BLaER1 (cell line): ENCODE results near the gene ELMO3.

Experiments
- H3K27ac ChIP-seq: shearing (Covaris generic); formaldehyde crosslinking; 2 replicates; pipeline ENCODE4 v1.8.1; 2022
- H3K27me3 ChIP-seq: shearing (Covaris generic); formaldehyde crosslinking; 2 replicates; pipeline ENCODE4 v1.8.1; 2022
- H3K36me3 ChIP-seq: shearing (Covaris generic); formaldehyde crosslinking; 2 replicates; pipeline ENCODE4 v1.8.1; 2022
- H3K4me1 ChIP-seq: shearing (Covaris generic); formaldehyde crosslinking; 2 replicates; pipeline ENCODE4 v1.8.1; 2022
- H3K4me2 ChIP-seq: shearing (Covaris generic); formaldehyde crosslinking; 2 replicates; pipeline ENCODE4 v1.8.1; 2022
- H3K4me3 ChIP-seq: shearing (Covaris generic); formaldehyde crosslinking; 2 replicates; pipeline ENCODE4 v1.8.1; 2022
- H3K9ac ChIP-seq: shearing (Covaris generic); formaldehyde crosslinking; 2 replicates; pipeline ENCODE4 v1.8.1; 2022
- H3K9me3 ChIP-seq: shearing (Covaris generic); formaldehyde crosslinking; 2 replicates; pipeline ENCODE4 v1.8.1; 2022
- H4K20me1 ChIP-seq: shearing (Covaris generic); formaldehyde crosslinking; 2 replicates; pipeline ENCODE4 v1.8.1; 2022
- Cebpa-rat ChIP-seq: shearing (Covaris generic); IDR thresholded peaks from 2 replicates; pipeline ENCODE4 v1.8.1; 2022

Gene ELMO3

DNA sequence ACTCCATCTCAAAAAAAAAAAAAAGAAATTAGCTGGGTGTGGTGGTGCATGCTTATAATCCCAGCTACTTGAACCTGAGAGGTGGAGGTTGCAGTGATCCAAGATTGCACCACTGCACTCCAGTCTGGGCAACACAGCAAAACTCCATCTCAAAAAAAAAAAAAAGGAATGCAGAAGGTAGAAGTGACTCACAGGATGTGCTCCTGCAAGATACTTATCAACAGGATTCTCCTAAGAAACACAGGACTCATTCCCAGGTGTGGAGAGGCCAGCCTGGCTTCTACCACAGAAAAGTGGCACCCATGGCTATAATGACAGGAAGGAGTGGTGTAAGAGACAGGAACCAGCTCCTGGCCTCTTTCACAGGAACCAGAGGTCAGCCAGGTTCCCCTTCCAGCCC lies 13.8 kb downstream of the ELMO3 start:
- Histone ChIP-seq H3K9me3 (no peaks in the 10 kb centered on the region), H3K27me3 (no peaks in the 10 kb centered on the region), H3K27ac (no peak overlapping the region), H3K36me3 (peaks cover 1% of the 10 kb centered on the region; the same call in 1 of the 2 replicates), H3K4me1 (peaks cover 27% of the 10 kb centered on the region), H4K20me1 (no peaks in the 10 kb centered on the region), H3K4me2 (no peak overlapping the region), H3K4me3 (no peak overlapping the region), H3K9ac (no peak overlapping the region)
- TF ChIP-seq Cebpa-rat = no peak

DNA sequence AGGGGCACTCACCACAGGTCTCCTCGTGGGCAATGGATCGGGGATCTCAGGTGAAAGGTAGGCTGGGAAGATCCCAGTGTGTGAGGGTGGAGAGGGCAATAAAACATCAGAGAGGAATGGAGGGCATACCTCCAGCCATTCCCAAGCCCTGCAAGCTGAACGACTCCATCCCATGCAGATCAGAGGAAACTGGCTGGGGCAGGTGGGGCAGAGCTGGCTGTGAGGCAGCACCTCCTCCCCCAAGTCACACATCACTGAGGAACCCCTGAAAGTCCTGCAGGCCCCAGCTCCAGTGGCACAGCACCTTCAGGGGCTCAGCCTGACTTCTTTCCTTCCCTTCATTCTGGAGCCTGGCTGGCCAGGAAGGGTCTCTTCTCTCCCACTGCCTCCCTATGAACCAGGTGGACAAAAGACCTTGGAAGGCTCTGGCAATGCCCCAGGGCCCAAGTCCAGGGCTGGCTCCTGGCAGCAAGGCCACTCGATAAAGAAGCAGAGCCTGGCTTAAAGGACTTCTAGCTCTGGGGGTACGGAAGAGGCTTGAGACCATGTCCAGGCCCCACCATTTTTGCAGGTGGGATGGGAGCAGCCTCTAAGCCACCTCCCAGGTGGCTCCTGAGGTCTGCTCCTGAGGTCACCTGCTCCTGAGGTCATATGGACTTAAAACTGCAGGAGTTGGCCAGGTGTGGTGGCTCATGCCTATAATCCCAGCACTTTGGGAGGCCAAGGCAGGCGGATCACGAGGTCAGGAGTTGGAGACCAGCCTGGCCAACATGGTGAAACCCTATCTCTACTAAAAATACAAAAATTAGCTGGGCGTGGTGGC lies 14.5 kb downstream of the ELMO3 start:
- Histone ChIP-seq H3K27ac (no peak overlapping the region), H3K4me2 (no peak overlapping the region), H3K4me1 (peaks cover 33% of the 10 kb centered on the region), H3K4me3 (no peak overlapping the region), H4K20me1 (no peaks in the 10 kb centered on the region), H3K9me3 (no peaks in the 10 kb centered on the region), H3K27me3 (no peaks in the 10 kb centered on the region), H3K9ac (no peak overlapping the region), H3K36me3 (no peaks in the 10 kb centered on the region)
- no peak for TF ChIP-seq Cebpa-rat

DNA sequence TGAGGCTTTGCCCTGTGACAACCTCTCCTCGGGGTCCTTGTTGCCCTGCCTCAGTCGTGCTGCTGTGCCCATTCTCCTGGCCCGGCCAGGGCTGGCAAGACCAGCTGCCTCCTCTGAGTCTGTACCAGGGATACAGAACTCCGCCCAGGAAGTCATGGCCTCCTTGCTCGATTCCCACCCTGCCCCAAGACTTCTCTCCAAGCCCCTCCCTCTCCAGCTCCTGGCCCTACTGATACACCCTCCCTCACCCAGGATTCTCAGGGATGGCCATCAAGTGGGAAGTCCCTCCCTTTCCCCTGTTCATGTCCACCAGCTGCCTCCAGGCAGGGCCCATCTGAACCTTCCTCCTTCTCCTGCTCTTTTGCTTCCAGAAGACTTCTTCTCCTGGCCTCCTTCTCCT lies 16.8 kb downstream of the ELMO3 start:
- H3K9me3 ChIP-seq = no peaks in the 10 kb centered on the region
- no peak overlapping the region for H3K4me2 ChIP-seq
- H3K4me3 ChIP-seq = no peak overlapping the region
- TF ChIP-seq Cebpa-rat = no peak
- no peak overlapping the region for H3K9ac ChIP-seq
- H4K20me1 ChIP-seq = no peaks in the 10 kb centered on the region
- no peak overlapping the region for H3K27ac ChIP-seq
- H3K4me1 ChIP-seq = peaks cover 51% of the 10 kb centered on the region
- no peaks in the 10 kb centered on the region for H3K36me3 ChIP-seq
- H3K27me3 ChIP-seq = no peaks in the 10 kb centered on the region

DNA sequence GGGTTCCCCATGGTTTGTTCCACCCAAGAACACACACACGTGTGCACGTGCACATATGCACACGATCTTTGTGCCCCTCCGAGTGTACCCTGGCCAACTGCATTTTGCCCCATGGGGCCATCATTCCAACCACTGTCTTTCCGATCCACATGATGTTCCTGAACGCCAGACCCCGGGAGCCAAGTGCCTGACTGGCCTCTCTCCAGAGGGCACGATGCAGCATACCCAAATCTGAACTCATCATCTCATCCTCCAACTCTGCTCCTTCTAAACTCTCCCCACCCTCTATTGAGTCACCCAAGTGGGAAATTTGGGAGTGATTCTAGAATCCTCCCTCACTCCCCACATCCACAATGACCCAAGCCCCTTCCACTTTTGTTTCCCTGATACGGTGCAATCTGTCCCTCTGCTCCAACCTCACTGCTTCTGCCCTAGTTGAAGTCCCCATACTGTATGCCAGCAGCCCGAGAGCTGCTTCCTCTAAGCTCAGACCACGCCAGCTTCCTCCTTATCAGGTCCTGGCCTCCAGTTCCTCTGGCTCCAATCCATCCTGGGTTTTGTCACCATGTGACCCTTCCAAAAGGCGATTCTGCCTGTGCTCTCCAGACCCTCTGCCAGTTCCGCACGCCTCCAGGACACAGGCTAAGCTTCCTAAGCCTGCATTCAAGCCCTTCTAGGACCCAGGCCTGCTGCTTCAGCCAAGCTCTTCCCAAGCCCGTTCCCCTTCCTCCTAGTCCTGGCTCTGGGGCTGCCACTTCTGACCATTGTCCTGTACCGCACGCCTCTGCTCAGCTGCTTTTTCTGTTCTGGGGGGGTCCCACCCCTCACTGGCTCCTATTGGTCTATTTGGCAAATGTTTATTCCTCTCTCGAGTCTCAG lies 17.9 kb downstream of the ELMO3 start:
- H4K20me1 ChIP-seq = no peaks in the 10 kb centered on the region
- no peak overlapping the region for H3K4me3 ChIP-seq
- no peaks in the 10 kb centered on the region for H3K9me3 ChIP-seq
- H3K9ac ChIP-seq = peak overlapping the region; percentile 45; the same call in 1 of the 2 replicates
- peaks cover 59% of the 10 kb centered on the region for H3K4me1 ChIP-seq
- peak overlapping the region; percentile 62 for H3K27ac ChIP-seq
- peak overlapping the region; percentile 81 for H3K4me2 ChIP-seq
- no peak for TF ChIP-seq Cebpa-rat
- no peaks in the 10 kb centered on the region for H3K27me3 ChIP-seq
- H3K36me3 ChIP-seq = no peaks in the 10 kb centered on the region

DNA sequence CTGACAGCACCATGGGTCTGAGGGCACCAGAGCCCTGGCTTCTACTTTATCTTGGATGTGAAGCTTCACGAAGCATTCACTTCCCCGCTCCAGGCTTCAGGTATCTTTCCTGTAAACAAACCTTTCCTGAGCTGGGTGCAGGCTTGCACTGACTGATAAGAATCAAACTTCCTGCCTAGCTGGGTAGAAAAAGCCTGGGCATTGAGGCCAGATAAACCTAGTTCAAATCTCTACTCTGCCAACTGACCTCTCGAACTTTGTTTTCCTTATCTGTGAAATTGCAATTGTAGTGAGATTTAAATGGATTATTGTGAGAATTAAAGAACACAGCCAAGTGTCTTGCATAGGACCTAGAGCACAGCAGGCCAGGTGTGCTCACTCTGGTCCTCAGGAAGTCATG lies 25.1 kb downstream of the ELMO3 start:
- Histone ChIP-seq H3K36me3 (peaks cover 12% of the 10 kb centered on the region), H3K4me2 (no peak overlapping the region), H3K27ac (no peak overlapping the region)

DNA sequence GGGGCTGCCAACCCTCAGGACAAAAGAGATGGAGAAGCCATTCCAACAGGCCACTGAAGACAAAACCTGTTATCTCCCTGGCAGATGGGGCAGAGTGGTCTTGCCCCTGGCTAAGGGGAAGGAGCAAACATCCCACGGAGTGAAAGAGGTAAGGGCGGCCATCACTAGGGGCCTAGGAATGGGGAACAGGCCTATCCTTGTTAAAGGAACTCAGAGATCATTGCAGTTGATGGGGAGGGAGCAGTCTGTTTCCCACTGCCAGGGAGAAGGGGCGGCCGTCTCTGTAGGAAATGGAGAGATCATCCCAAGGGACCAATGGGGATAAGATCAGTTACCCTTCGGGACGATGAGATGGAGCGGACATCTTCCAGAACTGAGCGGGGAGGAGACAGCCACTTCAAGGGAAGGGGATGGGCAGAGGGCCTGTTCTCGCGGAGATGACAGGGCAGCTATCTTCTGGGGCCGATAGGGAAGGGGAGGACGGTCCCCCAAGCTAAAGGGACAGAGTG lies 27.4 kb downstream of the ELMO3 start:
- Histone ChIP-seq H3K27me3 (no peaks in the 10 kb centered on the region), H3K36me3 (peaks cover 35% of the 10 kb centered on the region), H3K9ac (peak overlapping the region; percentile 86), H3K4me3 (peak overlapping the region; percentile 87), H3K9me3 (no peaks in the 10 kb centered on the region), H3K27ac (peak overlapping the region; percentile 84), H3K4me1 (peaks cover 28% of the 10 kb centered on the region), H3K4me2 (peak overlapping the region; percentile 91), H4K20me1 (peaks cover 40% of the 10 kb centered on the region)
- no peak for TF ChIP-seq Cebpa-rat

More for the DNA sequence above, 25.1 kb downstream of the ELMO3 start:
- Histone ChIP-seq H4K20me1 (peaks cover 19% of the 10 kb centered on the region), H3K9me3 (no peaks in the 10 kb centered on the region), H3K9ac (no peak overlapping the region), H3K4me1 (peaks cover 51% of the 10 kb centered on the region), H3K27me3 (no peaks in the 10 kb centered on the region), H3K4me3 (no peak overlapping the region)
- no peak for TF ChIP-seq Cebpa-rat

DNA sequence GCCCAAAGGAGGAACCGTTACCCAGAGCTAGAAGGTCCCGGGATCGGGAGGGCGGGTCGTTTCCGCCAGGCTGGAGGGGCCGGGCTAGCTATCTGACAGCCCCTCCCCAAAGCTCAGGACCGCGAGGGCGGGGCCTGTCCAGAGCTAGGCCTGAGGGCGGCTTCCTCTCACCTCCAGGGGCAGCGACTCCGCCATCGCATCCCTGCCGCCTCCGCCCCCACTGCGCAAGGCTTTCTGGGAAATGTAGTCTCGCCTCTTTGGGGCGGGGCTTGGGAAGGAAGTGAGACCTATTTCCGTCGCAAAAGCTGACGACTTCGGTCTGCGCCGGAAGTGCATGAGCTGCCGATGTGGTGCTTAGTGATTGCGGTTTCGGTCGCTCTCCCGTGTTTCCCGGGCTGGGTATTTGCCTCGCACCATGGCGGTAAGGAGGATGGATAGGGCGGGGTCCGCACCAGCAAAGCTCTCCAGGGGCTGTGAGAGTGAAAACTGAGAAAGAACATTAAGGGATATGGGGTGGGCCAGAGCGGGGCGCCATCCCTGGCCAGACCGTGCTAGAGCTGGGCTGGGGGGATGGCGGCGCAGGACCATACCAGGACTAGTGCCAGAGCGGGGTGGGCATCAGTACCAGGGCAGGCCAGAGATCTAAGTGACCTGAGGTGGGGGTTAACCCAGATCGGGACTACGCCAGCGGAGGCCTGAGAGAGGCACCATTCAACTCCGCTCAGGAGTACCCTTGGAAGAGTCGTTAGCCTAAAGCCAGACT lies 28.1 kb downstream of the ELMO3 start, which contains the start of gene TMEM208:
TSS of gene TMEM208 (plus strand) at position 327 of the 763 bp plus-strand sequence. CDS start at position 416, 89 bp downstream.
- peak within 1 kb of the TSS; percentile 95 for H3K4me2 ChIP-seq
- H3K36me3 ChIP-seq = peaks cover 42% of the 10 kb centered on the region
- peak within 1 kb of the TSS; percentile 84 for H3K27ac ChIP-seq
- peaks cover 40% of the 10 kb centered on the region for H4K20me1 ChIP-seq
- peak within 1 kb of the TSS; percentile 87 for H3K4me3 ChIP-seq
- peak within 1 kb of the TSS; percentile 86 for H3K9ac ChIP-seq
- peaks cover 26% of the 10 kb centered on the region for H3K4me1 ChIP-seq
- no peaks in the 10 kb centered on the region for H3K27me3 ChIP-seq
- H3K9me3 ChIP-seq = no peaks in the 10 kb centered on the region
- TF ChIP-seq Cebpa-rat = no peak

DNA sequence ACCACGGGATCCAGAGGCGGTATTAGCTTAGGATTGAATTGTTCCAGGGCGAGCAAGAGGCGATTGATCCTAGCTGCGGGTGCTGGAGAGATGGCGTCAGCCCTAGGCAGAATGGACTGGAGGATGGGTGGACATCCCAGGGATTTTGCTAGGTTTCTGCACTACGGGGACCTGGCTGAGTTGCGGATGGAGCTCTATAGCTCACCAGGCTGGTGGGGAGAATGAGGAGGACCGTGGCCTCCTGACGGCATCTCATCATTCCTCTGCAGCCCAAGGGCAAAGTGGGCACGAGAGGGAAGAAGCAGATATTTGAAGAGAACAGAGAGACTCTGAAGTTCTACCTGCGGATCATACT lies 28.6 kb downstream of the ELMO3 start:
- peaks cover 26% of the 10 kb centered on the region for H3K4me1 ChIP-seq
- peaks cover 40% of the 10 kb centered on the region for H4K20me1 ChIP-seq
- H3K4me2 ChIP-seq = peak overlapping the region; percentile 95
- H3K27me3 ChIP-seq = no peaks in the 10 kb centered on the region
- no peaks in the 10 kb centered on the region for H3K9me3 ChIP-seq
- H3K9ac ChIP-seq = peak overlapping the region; percentile 86
- H3K27ac ChIP-seq = peak overlapping the region; percentile 84
- H3K36me3 ChIP-seq = peaks cover 47% of the 10 kb centered on the region
- peak overlapping the region; percentile 87 for H3K4me3 ChIP-seq
- no peak for TF ChIP-seq Cebpa-rat
